Activated gamma-delta T cell (primary cell): ENCODE measurements around the gene LYPD8.

ENCODE experiments used
- DNase-seq: peaks from one replicate; lab custom pipeline; 2025; lab: John Stamatoyannopoulos, UW

Gene LYPD8

GRCh38 chr1:248757784-248758195 is 2.2 kb upstream of the LYPD8 start:
- no peak for DNase-seq

GRCh38 chr1:248756636-248757035 is 1.1 kb upstream of the LYPD8 start:
- no peak for DNase-seq

GRCh38 chr1:248756151-248756550 is 592 bp upstream of the LYPD8 start:
- DNase-seq: no peak

GRCh38 chr1:248753708-248754280 is 1.8 kb downstream of the LYPD8 start:
- no peak for DNase-seq

GRCh38 chr1:248753029-248753594 is 2.4 kb downstream of the LYPD8 start:
- DNase-seq: no peak

- DNase-seq: no peak
Observed at GRCh38 chr1:248752161-248753028, 3.2 kb downstream of the LYPD8 start.

GRCh38 chr1:248751635-248752034 is 3.9 kb downstream of the LYPD8 start:
- no peak for DNase-seq

- DNase-seq: no peak
Observed at GRCh38 chr1:248751142-248751541, 4.4 kb downstream of the LYPD8 start.

- DNase-seq: no peak
Observed at GRCh38 chr1:248750496-248750895, 5.1 kb downstream of the LYPD8 start.

- DNase-seq: no peak
Observed at GRCh38 chr1:248748211-248748610, 7.3 kb downstream of the LYPD8 start.

GRCh38 chr1:248740876-248741275 is 14.7 kb downstream of the LYPD8 start:
- no peak for DNase-seq

GRCh38 chr1:248739572-248740205 is 15.9 kb downstream of the LYPD8 start:
- DNase-seq: no peak

GRCh38 chr1:248737457-248737856 is 18.1 kb downstream of the LYPD8 start:
- no peak for DNase-seq

- DNase-seq: no peak
Observed at GRCh38 chr1:248736977-248737376, 18.6 kb downstream of the LYPD8 start.

- DNase-seq: no peak
Observed at GRCh38 chr1:248733566-248733965, 22.0 kb downstream of the LYPD8 start.

- no peak for DNase-seq
Observed at GRCh38 chr1:248730507-248731335, 24.8 kb downstream of the LYPD8 start.

- no peak for DNase-seq
Observed at GRCh38 chr1:248714248-248714647, 41.3 kb downstream of the LYPD8 start.

GRCh38 chr1:248710305-248710900 is 45.2 kb downstream of the LYPD8 start:
- DNase-seq: no peak

GRCh38 chr1:248704606-248705005 is 51.0 kb downstream of the LYPD8 start:
- no peak for DNase-seq

- no peak for DNase-seq
Observed at GRCh38 chr1:248703674-248704073, 51.9 kb downstream of the LYPD8 start.

- no peak for DNase-seq
Observed at GRCh38 chr1:248702714-248703113, 52.8 kb downstream of the LYPD8 start, which contains the start of gene OR14I1. Gene OR14I1, minus strand, starts transcription at chr1:248702766.
